Right lobe of liver (tissue), 6 donors: ENCODE data around the gene MNX1. TPM values are rescaled to one million over a fixed set of nuclear protein-coding genes. Genes with fewer than 3 reads are reported as not detected.

ENCODE experiments used
- ATAC-seq, 4 donors: fragments of 200-7000 bp; cut with Tn5 transposase; one replicate each; pipeline ENCODE4 v1.9.1; 2020; ENCODE audit warnings: mild to moderate bottlenecking in 4 of 4, moderate library complexity in 4 of 4
- DNase-seq, 3 donors: peaks; one replicate each; pipeline ENCODE4 v3.0.0-alpha.2; 2020
- H3K27ac ChIP-seq, 3 donors: fragments of 200-600 bp; one replicate each; pipeline ENCODE4 v1.8.0; 2022
- H3K27me3 ChIP-seq, 2 donors: fragments of 200-600 bp; one replicate each; pipeline ENCODE4 v1.8.0; 2022
- H3K36me3 ChIP-seq, 4 donors: fragments of 200-600 bp; sonication (generic) in 1 of 4; one replicate each; pipeline versions ENCODE4 v1.5.1 to v1.8.0; 2017 to 2022; ENCODE audit warnings: control low read depth in 1 of 4
- H3K4me1 ChIP-seq, 4 donors: fragments of 200-600 bp; sonication (generic) in 1 of 4; one replicate each; pipeline versions ENCODE4 v1.5.1 to v1.8.0; 2017 to 2022; ENCODE audit warnings: control low read depth in 1 of 4
- H3K4me3 ChIP-seq, 3 donors: fragments of 200-600 bp; one replicate each; pipeline ENCODE4 v1.8.0; 2022
- H3K9me3 ChIP-seq, 4 donors: fragments of 200-600 bp; sonication (generic) in 1 of 4; one replicate each; pipeline versions ENCODE4 v1.5.1 to v1.8.0; 2017 to 2022; ENCODE audit warnings: control low read depth in 1 of 4
- POLR2A ChIP-seq: fragments of 450-650 bp; IDR thresholded peaks from one replicate; pipeline ENCODE4 v1.6.1; 2017; ENCODE audit warnings: antibody characterized with exemption, mild to moderate bottlenecking
- WGBS: methylation state at CpG from one replicate; pipeline ENCODE4 v1.1.6; 2018; ENCODE audit warnings: low coverage, low lambda C conversion rate; ENCODE audit not compliant: insufficient coverage; ENCODE audit errors: missing lambda C conversion rate; 5-methylcytosine and 5-hydroxymethylcytosine counted together
- intact Hi-C, 2 donors: fragments of 100-400 bp; cut with DNase I; formaldehyde crosslinking; loops; one replicate each; pipeline versions ENCODE4 v1.11.2 to v1.14.1; 2022
- total RNA-seq, 6 experiments: library from RNA; depleted of rRNA in 2 of 6; stranded (reverse); fragments of >200 nt in 2 of 6; fragmentation: NEBNext Ultra II Directional in 3 of 6; extraction: Animal tissue kit (Norgen Biotek cat#: 25700) in 3 of 6; gene quantifications; one replicate each; pipeline versions ENCODE4 v1.1.0 to v1.2.4, GENCODE V29; 2016 to 2023
- TF ChIP-seq, protein P1 (sequence below), 4 donors: fragments of 200-600 bp in 3 of 4; fragments of 450-650 bp in 1 of 4; IDR thresholded peaks; one replicate each; pipeline versions ENCODE4 v1.5.1 to v1.8.0; 2016 to 2022; ENCODE audit warnings: antibody characterized with exemption in 4 of 4, mild to moderate bottlenecking in 2 of 4
- donor health status: DM: no; HTN: yes; CAD: no.
- donor health status: DM: no; HTN: no; CAD: no.
- donor health status: DM: no; HTN: no; CAD: no.
- donor health status: DM: no; HTN: yes; CAD: no.
- donor health status: DM: no; HTN: yes; CAD: no.

MNX1 gene
- total RNA-seq, 6 experiments from 2014 or later = not detected

DNA sequence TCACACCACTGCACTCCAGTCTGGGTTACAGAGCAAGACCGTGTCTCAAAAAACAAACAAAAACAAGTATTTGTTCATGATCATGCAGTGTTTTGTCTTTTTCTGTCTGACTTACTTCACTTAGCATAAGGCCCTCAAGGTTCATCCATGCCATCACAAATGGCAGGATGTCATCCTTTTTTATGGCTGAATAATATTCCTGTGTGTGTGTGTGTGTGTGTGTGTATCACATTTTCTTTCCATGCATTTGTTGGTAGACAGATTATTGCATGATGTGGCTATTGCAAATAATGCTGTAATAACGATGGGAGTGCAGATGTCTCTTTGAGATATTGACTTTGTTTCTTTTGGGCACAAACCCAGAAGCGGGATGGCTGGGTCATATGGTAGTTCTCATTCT, 14.3 kb upstream of the MNX1 start:
- no peak for ATAC-seq
- intact Hi-C loops = no loop called here
- Histone ChIP-seq H3K27ac (no peak overlapping the region), H3K4me3 (no peak overlapping the region), H3K36me3 (no peaks in the 10 kb centered on the region), H3K9me3 (no peaks in the 10 kb centered on the region), H3K4me1 (peaks cover 0 to 13% (median 2%) of the 10 kb centered on the region in 4 donors), H3K27me3 (peaks cover 5 to 35% of the 10 kb centered on the region in 2 donors)
- no peak for DNase-seq
- 74% methylated on average over 3 of the region's 3 CpGs for WGBS
- no peak for TF ChIP-seq POLR2A
- TF ChIP-seq, protein P1, sequence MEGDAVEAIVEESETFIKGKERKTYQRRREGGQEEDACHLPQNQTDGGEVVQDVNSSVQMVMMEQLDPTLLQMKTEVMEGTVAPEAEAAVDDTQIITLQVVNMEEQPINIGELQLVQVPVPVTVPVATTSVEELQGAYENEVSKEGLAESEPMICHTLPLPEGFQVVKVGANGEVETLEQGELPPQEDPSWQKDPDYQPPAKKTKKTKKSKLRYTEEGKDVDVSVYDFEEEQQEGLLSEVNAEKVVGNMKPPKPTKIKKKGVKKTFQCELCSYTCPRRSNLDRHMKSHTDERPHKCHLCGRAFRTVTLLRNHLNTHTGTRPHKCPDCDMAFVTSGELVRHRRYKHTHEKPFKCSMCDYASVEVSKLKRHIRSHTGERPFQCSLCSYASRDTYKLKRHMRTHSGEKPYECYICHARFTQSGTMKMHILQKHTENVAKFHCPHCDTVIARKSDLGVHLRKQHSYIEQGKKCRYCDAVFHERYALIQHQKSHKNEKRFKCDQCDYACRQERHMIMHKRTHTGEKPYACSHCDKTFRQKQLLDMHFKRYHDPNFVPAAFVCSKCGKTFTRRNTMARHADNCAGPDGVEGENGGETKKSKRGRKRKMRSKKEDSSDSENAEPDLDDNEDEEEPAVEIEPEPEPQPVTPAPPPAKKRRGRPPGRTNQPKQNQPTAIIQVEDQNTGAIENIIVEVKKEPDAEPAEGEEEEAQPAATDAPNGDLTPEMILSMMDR (IDR thresholded peaks at IDR 0.05) = no peak

- TF ChIP-seq, protein P1 (IDR thresholded peaks at IDR 0.05) = no peak
- TF ChIP-seq POLR2A = no peak
- ATAC-seq = no peak
- Histone ChIP-seq H3K27ac (no peak overlapping the region), H3K27me3 (peaks cover 5 to 46% of the 10 kb centered on the region in 2 donors), H3K9me3 (no peaks in the 10 kb centered on the region), H3K4me1 (peaks cover 0 to 13% (median 2%) of the 10 kb centered on the region in 4 donors), H3K36me3 (no peaks in the 10 kb centered on the region), H3K4me3 (no peak overlapping the region)
- WGBS = 0% methylated on average over 4 of the region's 4 CpGs
- no peak for DNase-seq
- intact Hi-C loops = no loop called here
These were observed 13.1 kb upstream of the MNX1 start for GRCh38 chr7:157023589-157023905.

DNA sequence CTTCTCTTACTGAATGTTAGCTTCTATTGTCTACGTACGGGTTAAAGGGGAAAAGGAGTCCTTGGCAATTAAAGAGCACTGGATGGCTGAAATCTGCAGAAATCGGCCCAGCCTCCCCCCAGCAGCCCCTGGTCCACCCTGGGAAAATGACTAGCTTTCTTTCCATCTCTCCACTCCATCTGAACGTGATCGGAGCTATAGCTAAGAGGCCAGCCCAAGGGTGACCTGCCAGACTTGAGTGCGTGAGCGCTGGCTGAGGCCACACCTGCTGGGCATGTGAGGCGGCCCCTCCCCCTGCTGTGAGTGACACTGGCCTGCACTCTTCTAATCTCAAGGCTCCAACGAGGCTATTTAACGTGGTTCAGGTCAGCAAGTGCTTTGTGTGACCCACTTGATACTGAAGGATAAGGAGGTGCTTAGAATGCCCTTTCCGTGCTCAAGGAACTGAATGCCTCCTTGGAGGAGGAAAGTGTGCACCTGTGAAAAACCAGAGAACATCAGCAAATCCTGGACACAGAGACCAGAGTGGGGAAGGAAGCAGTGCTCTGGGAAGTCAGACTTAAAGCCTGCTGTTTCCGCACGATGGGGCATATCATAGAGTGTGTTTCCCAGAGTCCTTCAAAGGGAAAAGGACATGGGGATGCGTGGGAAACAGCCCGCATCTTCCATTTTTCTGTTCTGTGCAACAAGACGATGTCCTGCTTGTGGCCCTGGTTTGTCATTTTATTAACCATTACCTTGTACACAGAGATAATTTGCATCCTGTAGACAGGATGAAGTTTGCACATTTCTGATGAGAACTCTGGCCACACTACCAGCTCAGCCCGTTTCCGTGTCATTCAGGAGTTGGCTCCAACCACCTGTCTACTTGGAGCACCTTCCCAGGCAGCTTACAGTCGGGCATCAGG, 12.5 kb upstream of the MNX1 start:
- Histone ChIP-seq H3K4me3 (no peak overlapping the region), H3K27me3 (peaks cover 5 to 52% of the 10 kb centered on the region in 2 donors), H3K27ac (no peak overlapping the region), H3K4me1 (peaks cover 0 to 13% (median 2%) of the 10 kb centered on the region in 4 donors), H3K36me3 (no peaks in the 10 kb centered on the region), H3K9me3 (no peaks in the 10 kb centered on the region)
- DNase-seq = peak in 1 of 3 donors; percentile 24
- 2% methylated on average over 14 of the region's 19 CpGs for WGBS
- TF ChIP-seq POLR2A = no peak
- TF ChIP-seq, protein P1 (IDR thresholded peaks at IDR 0.05) = no peak
- intact Hi-C loops = no loop called here
- no peak for ATAC-seq

DNA sequence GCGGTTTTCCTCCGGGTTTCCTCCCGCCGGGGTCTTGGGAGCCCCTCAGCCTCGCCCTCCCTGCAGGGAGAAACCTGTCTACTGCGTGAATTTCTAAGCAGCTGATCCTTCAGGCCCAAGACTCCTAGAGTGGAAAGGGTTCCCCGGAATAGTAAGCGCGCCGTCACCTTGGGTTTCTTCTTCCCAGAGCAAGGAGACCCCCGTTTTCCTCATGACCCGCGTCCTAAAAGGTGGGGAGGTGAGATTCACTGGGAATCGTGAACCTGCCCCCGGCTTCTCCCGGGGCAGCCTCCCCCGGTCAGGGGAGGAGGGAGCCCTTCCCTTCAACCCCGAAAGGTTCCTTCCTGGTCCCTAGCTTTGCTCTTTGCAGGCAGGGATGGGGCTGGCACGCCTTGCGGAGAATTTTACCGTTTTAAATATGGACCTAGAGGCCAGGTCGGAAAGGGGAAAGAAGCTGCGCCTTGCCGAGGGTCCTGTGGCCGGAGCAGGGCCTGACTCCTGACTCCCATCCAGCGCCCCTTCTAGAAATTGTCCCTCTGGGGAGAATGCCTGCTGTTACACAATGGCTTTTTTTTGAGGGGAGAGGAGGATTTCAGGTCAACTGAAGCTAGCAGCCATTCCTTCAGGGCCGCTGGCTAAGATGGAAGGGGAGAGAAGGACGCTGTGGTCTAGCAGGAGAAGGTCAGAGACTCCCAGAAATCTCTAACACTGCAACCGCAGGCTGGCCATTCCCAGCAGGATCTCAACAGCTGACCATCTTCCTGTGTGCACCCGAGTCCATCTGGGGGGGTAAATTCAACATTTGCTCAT, 11.6 kb upstream of the MNX1 start:
- WGBS = 5% methylated on average over 15 of the region's 30 CpGs
- H3K27me3 ChIP-seq = peaks cover 5 to 54% of the 10 kb centered on the region in 2 donors
- ATAC-seq (no peak), DNase-seq (peak in 1 of 3 donors; percentile 8)
- H3K4me1 ChIP-seq = peaks cover 0 to 13% (median 2%) of the 10 kb centered on the region in 4 donors
- H3K4me3 ChIP-seq = no peak overlapping the region
- intact Hi-C loops = no loop called here
- H3K9me3 ChIP-seq = no peaks in the 10 kb centered on the region
- no peaks in the 10 kb centered on the region for H3K36me3 ChIP-seq
- TF ChIP-seq, protein P1 (IDR thresholded peaks at IDR 0.05) = no peak
- TF ChIP-seq POLR2A = no peak
- no peak overlapping the region for H3K27ac ChIP-seq
